PC-9 (cell line): ENCODE results near the gene ABCF3.

ENCODE experiments used
- EZH2 ChIP-seq: fragments of 200-600 bp; sonication (generic); IDR thresholded peaks from 2 replicates; pipeline ENCODE4 v1.8.0; 2017; ENCODE audit warnings: antibody characterized with exemption, low read depth
- TF ChIP-seq, protein P1 (sequence below): fragments of 200-600 bp; sonication (generic); conservative IDR thresholded peaks from 2 replicates; pipeline ENCODE4 v1.6.1; 2017; ENCODE audit warnings: mixed run types, antibody characterized with exemption, mild to moderate bottlenecking, moderate library complexity

DNA sequence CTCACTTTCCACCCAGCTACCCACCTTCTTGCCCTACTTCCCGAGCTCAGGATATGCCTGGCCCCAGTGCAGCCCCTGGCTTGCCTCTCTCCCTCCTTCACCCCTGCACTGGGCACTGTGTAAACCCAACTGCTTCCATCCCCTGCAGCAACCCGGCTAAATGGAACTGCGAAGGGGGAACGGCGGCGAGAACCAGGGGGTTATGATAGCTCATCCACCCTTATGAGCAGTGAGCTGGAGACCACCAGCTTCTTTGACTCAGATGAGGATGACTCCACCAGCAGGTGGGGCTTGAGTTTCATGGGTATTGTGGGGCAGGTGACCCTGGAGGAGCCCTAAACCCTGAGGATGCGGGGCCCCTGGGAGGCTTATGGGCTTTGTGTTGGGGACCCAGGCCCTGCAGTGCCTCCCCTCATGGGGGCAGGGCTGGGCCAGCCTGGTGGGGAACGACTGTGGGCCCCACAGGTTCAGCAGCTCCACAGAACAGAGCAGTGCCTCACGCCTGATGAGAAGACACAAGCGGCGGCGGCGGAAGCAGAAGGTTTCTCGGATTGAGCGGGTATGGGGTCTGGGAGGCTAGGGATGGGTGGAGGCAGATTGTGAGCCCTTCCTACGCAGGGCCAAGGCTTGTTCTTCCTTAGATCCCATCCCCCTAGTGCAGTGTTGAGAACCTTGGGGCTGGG is 21.2 kb upstream of the ABCF3 start:
- TF ChIP-seq, protein P1, sequence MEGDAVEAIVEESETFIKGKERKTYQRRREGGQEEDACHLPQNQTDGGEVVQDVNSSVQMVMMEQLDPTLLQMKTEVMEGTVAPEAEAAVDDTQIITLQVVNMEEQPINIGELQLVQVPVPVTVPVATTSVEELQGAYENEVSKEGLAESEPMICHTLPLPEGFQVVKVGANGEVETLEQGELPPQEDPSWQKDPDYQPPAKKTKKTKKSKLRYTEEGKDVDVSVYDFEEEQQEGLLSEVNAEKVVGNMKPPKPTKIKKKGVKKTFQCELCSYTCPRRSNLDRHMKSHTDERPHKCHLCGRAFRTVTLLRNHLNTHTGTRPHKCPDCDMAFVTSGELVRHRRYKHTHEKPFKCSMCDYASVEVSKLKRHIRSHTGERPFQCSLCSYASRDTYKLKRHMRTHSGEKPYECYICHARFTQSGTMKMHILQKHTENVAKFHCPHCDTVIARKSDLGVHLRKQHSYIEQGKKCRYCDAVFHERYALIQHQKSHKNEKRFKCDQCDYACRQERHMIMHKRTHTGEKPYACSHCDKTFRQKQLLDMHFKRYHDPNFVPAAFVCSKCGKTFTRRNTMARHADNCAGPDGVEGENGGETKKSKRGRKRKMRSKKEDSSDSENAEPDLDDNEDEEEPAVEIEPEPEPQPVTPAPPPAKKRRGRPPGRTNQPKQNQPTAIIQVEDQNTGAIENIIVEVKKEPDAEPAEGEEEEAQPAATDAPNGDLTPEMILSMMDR, result no peak
- TF ChIP-seq EZH2, result no peak
